ENCODE results near the gene OTOP2.

OTOP2 gene, protein sequence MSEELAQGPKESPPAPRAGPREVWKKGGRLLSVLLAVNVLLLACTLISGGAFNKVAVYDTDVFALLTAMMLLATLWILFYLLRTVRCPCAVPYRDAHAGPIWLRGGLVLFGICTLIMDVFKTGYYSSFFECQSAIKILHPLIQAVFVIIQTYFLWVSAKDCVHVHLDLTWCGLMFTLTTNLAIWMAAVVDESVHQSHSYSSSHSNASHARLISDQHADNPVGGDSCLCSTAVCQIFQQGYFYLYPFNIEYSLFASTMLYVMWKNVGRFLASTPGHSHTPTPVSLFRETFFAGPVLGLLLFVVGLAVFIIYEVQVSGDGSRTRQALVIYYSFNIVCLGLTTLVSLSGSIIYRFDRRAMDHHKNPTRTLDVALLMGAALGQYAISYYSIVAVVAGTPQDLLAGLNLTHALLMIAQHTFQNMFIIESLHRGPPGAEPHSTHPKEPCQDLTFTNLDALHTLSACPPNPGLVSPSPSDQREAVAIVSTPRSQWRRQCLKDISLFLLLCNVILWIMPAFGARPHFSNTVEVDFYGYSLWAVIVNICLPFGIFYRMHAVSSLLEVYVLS

DNA sequence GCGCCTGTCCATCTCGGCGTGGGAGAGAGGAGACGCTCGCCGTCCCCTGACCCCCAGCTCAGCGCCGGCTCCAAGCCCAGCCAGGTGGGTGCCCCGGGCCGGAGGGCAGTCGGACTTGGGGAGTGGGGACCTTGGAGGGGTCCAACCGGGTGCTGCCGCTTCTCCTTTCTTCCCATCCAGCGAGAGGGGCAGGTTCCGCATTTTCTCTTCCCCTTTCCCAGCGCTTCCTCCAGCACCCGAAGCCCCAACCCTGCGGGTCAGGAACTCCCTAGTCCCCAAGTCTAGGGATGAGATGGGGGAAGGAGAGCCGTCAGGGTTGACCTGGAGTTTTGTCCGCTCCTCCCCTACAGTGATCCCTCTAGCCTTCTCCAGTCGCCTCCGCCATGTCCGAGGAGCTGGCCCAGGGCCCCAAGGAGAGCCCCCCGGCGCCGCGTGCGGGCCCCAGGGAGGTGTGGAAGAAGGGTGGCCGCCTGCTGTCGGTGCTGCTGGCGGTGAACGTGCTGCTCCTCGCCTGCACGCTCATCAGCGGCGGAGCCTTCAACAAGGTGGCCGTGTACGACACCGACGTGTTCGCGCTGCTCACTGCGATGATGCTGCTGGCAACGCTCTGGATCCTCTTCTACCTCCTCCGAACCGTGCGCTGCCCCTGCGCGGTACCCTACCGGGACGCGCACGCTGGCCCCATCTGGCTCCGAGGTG is at the start of gene OTOP2:
Gene OTOP2 (plus strand): TSS at position 24 of the 699 bp plus-strand sequence. CDS start 360 bp downstream, at position 384.
- no peak for DNase-seq (ENCODE audit: low read depth in 2 of 2)

DNA sequence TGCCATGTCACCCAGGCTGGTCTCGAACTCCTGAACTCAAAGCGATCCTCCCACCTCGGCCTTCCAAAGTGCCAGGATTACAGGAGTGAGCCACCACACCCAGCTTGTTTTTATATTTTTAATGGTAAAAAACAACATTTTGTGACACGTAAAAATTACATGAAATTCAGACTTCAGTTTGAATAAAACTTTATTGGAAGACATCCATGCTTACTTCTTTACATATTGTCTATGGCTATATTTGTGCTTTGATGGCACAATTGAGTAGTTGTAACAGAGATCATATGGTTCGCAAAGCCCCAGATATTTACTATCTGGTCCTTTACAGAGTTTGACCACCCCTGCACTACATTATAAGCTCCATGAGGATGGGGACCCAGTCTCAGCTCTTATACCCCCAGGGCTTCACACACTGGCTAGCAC is 49.4 kb upstream of the OTOP2 start:
- DNase-seq (ENCODE audit: low read depth in 2 of 2), result no peak

DNA sequence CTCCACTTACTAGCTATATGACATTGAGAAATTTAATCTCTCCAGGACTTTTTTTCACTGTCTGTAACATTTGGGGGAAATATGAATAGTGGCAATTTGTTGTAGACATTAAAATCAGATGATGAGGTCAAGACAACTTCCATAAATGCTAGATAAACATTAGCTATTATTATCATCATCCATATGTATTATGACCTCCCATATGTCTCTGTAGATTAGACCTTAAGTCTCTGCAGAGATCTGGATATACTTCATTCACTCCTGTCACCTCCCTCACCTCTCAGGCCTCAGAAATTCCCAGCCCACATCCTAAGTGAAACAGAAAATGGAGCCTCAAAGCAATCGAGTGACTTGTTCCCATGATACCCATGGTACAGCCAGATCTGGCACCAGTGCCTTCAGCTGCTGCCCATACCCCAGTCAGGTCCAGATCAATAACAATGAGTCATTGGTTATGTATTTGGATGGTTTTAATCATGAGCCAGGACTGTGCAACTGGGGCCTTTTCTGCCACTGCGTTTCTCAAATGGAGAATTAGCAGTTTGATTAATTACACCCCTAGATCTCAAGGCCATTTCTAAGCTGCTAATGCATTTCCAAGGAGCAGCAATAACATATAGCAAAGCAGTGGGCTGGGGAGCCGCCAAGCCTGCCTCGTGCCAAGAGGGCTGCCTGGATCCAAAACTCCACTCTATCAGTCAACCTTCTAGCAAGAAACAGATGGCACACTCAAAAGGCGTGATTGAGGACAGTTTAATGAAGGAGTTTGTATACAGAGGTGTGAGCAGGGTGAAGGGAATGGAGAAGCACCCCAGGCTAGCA is 48.7 kb upstream of the OTOP2 start:
- no peak for DNase-seq (ENCODE audit: low read depth in 2 of 2)

DNA sequence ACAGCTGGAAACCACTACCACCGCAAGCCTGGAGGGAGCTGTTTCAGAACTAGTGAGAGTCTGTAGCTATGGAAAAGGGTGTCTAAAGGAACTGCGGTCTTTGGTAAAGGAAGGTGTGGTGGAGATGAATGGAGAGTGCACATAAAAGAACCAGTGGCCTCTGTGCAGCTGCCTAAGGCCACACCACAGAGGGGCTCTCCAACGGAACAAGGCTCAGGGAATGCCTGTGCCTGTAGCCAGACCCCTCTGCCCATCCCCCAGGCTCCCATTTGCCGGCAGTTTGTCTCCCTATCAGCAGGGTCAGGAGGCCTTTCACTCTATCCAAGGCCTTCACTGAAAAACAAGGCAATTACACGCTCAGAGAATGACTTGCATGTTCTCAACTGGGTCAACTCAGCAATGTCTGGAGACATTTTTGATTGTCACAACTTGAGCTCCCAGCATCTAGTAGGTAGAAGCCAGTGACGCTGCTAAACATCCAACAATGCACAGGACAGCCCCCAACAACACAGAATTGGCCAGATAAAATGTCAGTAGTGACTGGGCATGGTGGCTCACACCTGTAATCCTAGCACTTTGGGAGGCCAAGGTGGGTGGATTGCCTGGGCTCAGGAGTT is 48.0 kb upstream of the OTOP2 start:
- DNase-seq (ENCODE audit: low read depth in 2 of 2), result no peak

DNA sequence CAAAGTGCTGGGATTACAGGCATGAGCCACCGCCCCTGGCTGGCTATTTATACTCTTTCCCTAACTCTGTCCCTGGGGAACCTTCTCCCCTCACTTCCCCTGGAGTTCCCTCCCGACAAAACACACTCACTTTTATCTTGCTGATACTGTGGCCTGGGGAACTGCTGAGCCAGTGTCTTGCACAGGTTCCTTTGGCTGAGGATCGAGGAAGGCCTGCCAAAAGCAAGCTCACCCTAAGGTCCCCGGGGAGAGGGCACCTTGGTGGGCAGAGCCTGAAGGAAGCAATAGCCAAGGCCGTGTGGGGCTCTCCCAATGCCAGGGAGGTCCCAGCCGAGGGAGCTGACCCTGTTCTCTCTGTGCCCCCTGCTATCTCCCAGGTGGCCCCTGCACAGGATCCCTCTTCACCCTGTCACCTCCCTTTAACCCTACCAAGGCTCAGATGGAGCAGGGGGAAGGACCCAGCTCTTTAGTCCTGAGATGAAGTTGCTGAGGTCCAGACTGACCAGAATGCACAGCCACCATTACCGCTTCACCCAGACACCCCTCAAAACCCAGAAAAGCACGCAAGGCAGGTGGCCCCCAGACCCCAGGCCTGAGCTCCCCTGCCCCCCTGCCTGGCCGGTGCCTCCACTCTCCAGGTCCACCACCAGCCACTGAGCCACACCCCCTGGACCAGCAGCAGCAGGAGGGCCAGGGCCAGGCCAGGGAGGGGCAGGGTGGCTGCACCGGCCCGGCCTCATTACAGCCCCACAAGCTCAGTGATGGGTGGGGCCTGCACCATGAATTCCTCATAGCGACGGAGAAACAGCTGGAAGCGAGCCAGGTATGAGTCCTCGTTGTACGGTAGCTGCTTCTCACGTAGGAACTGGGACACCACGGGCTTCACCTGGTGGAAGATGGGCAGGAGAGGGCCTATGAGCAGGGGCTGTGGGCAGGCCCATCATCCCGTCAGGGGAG is 46.2 kb upstream of the OTOP2 start:
- no peak for DNase-seq (ENCODE audit: low read depth in 2 of 2)

DNA sequence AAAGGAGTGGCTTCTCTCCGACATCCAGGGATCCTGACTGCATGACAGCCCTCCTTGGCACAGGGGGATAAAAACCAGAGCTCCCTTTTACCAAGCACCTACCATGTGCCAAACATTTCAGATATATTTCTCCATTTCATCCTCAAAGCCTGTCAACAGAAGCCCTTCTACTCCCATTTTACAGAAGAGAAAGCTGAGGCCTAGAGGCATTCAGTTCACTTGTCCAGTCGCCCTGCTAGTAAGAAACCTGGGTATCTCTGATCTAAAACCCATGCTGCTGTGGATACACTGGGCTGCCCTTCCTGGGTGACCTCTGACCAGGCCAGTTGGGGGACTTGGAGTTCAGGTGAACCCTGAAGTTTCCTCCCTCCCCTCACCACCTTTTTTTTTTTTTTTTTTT is 45.4 kb upstream of the OTOP2 start:
- no peak for DNase-seq (ENCODE audit: low read depth in 2 of 2)

DNA sequence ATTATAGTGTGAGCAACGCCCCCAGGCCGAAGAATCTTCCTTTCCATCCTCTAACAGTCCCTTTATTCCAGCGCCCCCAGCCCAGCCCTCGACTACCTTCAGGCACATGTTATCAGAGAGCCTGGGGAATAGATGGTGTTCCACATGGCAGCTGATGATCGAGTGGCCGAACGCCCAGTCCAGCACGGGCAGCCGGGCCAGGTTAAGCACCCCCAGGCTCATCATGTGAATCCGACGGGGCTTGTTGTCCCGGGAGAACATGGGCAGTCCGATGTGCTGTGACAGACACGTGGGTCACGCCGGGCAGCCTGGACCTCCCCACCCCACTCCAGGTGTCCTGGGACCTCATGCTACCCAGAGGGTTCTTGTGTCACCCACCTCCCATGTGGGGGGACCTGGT is 44.8 kb upstream of the OTOP2 start:
- no peak for DNase-seq (ENCODE audit: low read depth in 2 of 2)

DNA sequence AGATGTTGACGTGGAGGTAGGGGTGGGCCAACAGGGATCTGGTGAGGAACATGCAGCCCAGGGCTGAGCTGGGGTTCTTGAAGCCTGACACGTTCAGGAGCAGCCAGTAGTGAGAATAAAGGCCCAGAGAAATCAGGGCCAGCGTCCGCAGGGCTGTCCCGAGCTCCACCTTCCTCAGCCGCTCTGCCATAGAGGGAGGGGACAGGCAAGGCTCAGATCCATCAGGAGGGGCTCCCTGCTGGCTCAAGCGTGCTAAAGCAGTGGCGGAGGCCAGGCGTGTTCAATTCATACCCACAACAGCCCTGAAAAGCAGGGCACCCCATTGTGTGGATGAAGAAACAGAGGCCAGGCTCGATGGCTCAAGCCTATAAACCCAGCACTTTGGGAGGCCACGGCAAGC is 43.0 kb upstream of the OTOP2 start:
- DNase-seq (ENCODE audit: low read depth in 2 of 2), result no peak

DNA sequence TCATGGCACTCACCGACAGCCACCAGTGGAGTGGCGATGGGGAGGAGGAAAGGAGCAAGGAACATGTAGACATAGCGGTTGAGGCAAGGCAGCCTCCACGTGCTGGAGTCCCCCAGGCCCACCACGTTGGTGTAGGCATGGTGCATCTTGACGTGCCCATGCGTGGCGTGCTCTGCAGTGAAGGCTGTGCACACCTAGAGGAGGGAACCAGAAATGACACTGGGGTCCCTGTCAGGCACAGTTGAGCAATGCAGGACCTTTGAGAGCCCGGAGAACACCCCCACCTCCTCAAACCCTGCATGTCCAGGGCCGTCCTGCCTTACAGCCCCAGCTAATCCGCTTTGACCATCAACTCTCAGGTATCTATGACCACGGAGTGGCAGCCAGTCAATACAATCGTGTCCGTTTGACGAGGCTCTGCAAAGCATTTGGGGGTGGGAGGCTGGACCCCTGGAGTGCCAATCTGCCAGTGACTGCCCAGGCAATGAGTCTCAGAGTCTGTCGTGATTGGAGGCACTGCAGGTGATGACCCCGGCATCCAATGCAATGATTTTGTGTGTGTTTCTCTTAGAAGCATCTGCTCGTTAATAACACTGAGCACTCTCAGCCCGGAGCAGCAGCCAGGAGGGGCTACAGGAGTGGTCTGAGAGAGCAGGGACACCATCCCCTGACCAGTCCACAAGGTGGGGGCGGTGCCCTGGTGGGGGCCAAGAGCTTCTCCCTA is 41.4 kb upstream of the OTOP2 start:
- no peak for DNase-seq (ENCODE audit: low read depth in 2 of 2)

DNA sequence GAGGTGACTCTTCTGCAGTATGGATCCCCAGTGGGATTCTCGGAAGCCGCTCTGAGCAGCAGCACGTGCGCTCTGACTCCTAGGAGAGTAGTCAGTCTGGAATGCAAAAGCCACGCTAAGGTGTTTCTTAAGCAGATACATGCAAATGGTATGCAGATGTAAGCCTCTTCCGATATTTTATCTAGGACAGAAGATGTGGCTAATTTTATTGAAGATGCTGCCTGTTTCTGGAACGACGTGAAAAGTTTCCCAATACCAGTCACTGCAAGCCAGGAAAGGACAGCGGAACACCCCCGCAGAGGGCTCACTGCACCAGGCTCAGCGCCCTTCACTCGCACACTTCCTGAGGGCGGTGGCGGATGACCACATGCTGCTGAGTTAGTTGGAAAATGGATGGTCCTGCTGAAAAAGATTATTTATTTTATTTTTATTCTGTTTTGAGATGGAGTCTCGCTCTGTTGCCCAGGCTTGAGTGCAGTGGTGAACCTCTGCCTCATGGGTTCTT is 40.8 kb upstream of the OTOP2 start:
- no peak for DNase-seq (ENCODE audit: low read depth in 2 of 2)

DNA sequence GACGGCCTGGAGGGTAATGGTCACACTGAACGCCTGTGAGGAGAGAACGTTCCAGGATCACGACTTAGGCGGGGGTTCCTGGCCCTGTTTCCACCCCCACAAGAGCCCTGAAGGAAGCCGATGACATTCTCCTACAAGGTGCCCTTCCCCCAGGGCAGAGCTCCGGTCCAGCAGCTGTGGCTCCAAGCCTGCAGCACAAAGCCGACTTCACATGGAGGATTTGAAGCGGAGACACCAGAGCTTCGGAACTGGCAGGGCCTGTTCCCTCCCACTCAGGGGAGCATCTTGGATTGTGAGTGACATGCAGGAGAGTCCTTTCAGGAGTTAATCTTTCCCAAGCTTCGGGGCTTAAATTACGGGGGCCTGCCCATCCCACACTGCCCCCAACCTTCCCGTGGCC is 35.6 kb upstream of the OTOP2 start:
- no peak for DNase-seq (ENCODE audit: low read depth in 2 of 2)

DNA sequence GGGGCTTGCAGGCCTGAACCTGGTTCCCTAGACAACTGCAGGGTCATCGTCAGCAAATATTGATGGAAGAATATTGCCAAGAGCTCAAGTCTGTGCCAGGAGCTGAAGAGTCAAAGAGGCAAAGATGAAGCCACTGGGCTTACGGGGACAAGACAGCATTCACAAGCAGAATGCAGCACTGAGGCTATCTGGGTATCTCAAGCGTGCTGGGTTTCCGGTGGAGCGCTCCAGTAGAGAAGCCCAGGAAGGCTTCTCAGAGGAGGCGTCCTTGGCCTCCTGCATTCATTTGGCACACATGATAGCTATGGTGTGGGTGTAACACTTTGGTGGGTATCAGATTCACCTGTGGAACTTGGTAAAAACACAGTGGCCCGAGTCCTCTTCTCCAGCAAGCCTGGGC is 33.5 kb upstream of the OTOP2 start:
- DNase-seq (ENCODE audit: low read depth in 2 of 2), result no peak

DNA sequence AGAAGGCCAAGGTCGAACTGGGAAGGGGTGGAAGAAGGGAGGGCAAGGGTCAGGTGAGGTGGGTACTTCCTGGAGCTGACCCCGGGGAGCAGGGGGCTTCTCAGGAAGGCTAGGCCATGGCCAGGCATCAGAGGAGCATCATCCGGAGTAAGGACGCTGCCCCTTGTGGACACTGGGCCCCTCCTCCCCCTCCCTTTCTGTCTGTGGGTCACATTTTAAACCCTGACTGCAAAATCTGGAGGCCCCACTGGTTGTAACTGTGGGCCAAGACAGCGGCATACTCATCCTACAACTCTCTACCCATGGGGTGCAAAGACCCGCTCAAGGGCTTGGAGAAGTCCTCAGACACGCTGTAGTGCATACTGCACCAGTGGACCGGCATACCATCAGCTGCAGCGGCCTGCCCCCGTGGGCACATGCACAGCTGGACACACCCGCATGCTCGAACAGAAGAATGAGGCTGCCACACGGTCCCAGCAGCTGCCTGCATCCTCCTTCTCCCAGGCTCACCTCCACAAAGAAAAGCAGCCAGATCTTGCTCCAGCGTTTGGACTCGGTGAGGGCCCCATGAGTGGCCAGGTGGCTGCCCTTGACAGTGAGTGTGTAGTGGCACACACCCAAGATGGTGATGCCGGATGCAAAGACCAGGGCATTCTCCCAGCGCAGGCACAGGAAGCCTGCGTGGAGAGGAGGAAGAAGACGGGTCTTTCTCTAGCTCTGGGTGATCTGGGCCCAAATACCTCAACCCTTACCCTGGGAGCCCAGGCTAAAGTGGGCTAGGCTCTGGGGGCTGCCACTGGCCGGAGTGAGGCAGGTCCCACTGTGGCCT is 31.8 kb upstream of the OTOP2 start:
- DNase-seq (ENCODE audit: low read depth in 2 of 2), result no peak

DNA sequence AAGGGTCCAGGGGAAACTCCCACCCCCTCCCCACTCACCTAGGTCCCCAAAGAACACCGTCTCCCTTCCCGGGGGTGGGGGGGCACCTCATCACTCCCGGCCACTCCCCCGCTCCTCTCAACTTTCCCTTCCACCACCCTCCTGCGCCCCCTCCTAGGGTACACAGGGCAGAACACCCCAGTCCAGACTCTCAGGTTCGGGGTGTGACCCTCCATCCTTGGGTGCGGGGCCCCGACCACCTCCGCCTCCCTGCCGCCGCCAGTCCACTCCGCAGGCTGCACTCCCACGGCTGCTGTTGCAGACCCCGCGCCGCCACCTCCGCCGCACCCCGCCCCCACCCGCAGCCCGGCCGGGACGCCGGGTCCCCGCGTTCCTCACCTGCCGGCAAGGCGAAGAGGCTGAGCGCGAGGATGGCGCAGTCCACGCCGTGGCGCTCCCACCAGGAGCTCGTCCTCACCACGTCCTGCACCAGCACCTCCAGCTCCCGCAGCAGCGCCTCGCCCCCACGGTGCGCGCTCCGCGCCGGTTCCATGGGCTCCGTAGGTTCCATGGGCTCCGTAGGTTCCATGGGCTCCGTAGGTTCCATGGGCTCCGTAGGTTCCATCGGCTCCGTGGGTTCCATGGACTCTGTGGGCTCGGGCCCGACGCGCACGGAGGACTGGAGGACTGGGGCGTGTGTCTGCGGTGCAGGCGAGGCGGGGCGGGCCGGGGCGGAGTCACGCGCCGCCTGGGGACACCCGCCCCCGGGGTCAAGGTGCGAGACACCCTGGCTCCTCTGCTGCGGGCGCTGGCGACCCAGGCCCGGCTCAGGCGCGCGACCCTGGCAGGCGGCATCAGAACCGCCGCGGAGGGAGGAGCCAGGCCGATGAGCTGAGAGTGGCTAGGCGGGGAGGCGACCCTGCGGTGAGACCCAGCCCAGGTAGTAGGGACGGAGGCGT is 30.8 kb upstream of the OTOP2 start, which contains the start of gene FADS6:
Gene FADS6 (minus strand): TSS at position 660 of the 938 bp plus-strand sequence. CDS start 38 bp downstream, at position 622.
- no peak for DNase-seq (ENCODE audit: low read depth in 2 of 2)

DNA sequence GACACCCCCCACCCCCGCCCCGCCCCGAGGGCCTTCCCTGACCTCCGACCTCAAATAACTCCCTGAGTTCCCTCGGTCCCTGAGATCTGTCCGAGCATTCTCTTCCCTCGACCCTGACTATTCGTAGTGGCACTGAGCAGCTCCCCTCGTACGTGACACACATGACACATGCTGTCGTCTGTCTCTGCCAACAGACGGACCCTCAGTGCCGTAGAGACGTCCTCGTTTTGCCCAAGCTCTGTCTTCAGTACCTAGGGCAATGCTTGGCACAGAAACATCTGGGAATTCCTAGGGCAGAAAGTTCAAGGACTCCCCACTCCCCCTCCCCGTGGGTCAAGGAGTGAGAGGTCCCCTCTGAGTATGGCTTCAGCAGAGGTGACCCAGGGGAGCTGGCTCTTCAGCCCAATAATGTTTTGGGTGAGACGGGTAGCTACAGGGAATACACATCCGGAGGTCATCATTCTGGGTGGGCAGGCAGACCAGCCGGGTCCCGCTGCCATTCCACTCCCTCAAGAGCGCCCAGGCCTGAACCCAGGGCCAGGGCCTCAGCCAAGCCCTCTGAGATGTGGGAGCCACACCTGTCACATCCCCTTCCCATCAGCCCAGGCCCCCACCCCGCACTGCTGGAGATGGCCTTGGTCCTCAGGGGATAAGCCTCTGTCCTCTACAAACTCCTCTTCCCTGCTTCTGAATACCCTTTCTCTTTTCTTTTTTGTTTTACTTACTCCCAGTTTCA is 30.0 kb upstream of the OTOP2 start:
- DNase-seq (ENCODE audit: low read depth in 2 of 2), result no peak

DNA sequence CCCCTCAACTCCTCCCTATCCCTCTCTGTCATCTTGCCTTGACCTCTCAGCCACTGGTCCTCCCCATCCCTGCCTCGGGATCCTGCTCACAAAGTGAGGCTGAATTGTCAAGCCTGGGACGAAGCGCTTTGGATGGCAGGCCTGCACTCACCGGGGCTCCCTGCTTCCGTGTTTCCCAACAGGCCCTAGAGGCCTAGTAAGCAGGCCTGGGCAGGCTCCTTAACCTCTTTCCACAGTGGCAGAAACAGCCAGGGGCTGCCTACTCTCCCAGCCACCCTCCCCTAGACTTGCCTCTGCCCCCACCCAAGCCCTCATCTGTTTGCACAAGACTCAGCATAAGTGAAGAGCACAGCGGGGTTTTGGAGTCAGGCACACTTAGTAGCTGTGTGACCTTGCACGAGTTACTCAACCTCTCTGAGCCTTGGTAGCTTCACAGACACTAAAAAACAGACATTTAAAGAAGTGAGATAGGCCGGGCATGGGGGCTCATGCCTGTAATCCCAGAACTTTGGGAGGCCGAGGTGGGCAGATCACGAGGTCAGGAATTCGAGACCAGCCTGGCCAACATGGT is 25.6 kb upstream of the OTOP2 start:
- DNase-seq (ENCODE audit: low read depth in 2 of 2), result no peak

Data from stimulated activated CD4-positive, alpha-beta T cell treated with anti-CD3 and anti-CD28 coated beads, Interleukin-15, amount 100 ng/mL, for 48 hours (primary cell).